IPS DF 6.9 (cell line): ENCODE data around the gene NCF4.

Experiments
- DNase-seq: peaks from one replicate; pipeline ENCODE4 v3.0.0-alpha.2; 2013; ENCODE audit warnings: low read depth, low spot score
- H3K27ac ChIP-seq: one replicate; pipeline ENCODE4 v1.5.1; 2013; ENCODE audit warnings: low read length, control low read depth
- H3K27me3 ChIP-seq: 2 replicates; pipeline ENCODE4 v1.6.1; 2013; ENCODE audit warnings: mild to moderate bottlenecking, low read length; ENCODE audit not compliant: control insufficient read depth, insufficient read depth
- H3K36me3 ChIP-seq: 2 replicates; pipeline ENCODE4 v1.6.1; 2013; ENCODE audit warnings: low read length; ENCODE audit not compliant: control insufficient read depth, insufficient read depth
- H3K4me1 ChIP-seq: 2 replicates; pipeline ENCODE4 v1.6.1; 2013; ENCODE audit warnings: low read length; ENCODE audit not compliant: control insufficient read depth, insufficient read depth
- H3K4me3 ChIP-seq: 2 replicates; pipeline ENCODE4 v1.5.1; 2013; ENCODE audit warnings: mild to moderate bottlenecking, low read length
- H3K9me3 ChIP-seq: 2 replicates; pipeline ENCODE4 v1.6.1; 2013; ENCODE audit warnings: low read length, inconsistent platforms; ENCODE audit not compliant: control insufficient read depth, insufficient read depth
- WGBS: extraction: QIAGEN DNeasy Blood & Tissue Kit; methylation state at CpG from one replicate; pipeline ENCODE4 v1.1.7; 2013; ENCODE audit warnings: mixed read lengths, missing lambda C conversion rate; ENCODE audit not compliant: insufficient read length, insufficient coverage; 5-methylcytosine and 5-hydroxymethylcytosine counted together

Gene NCF4

DNA sequence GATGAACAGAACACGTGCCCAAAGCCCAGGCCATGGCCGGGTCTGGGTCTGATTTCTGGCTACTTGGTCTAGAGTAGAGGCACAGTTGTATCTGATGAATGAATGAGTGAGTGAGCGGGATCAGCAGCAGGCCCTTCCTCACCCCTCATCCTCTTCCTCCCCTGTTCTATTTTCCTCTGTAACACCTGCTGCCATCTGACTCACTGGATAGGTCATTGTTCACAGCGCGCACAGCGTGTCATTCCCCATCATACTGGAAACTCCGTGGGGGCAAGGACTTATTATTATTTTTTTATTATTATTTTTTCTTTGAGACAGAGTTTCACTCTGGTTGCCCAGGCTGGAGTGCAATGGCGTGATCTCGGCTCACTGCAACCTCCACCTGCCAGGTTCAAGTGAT, 13.9 kb downstream of the NCF4 start:
- Histone ChIP-seq H3K27me3 (no peaks in the 10 kb centered on the region), H3K9me3 (no peaks in the 10 kb centered on the region), H3K4me3 (no peak overlapping the region), H3K36me3 (no peaks in the 10 kb centered on the region), H3K4me1 (0 out of 2 replicates have a peak, but pooled peaks cover 1% of the 10 kb centered on the region), H3K27ac (no peak overlapping the region)
- WGBS = no CpG with 5 or more reads among the region's 9 CpGs
- no peak for DNase-seq

DNA sequence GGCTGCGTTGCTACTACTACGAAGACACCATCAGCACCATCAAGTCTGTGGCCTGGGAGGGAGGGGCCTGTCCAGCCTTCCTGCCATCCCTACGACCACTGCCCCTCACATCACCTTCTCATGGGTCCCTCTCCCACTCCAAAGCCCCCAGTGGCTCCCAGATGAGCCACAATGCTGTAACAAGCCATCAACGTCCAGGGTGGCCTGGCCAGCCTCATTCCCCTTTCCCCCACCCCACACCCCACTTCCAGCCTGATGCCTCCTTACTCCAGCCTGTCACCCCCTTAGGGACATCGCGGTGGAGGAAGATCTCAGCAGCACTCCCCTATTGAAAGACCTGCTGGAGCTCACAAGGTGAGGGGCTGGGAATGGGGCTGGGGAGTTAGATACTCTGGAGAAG, 14.9 kb downstream of the NCF4 start:
- no CpG with 5 or more reads among the region's 6 CpGs for WGBS
- 0 out of 2 replicates have a peak, but pooled peaks cover 1% of the 10 kb centered on the region for H3K4me1 ChIP-seq
- no peaks in the 10 kb centered on the region for H3K9me3 ChIP-seq
- no peak for DNase-seq
- H3K27me3 ChIP-seq = no peaks in the 10 kb centered on the region
- H3K27ac ChIP-seq = no peak overlapping the region
- no peak overlapping the region for H3K4me3 ChIP-seq
- no peaks in the 10 kb centered on the region for H3K36me3 ChIP-seq

DNA sequence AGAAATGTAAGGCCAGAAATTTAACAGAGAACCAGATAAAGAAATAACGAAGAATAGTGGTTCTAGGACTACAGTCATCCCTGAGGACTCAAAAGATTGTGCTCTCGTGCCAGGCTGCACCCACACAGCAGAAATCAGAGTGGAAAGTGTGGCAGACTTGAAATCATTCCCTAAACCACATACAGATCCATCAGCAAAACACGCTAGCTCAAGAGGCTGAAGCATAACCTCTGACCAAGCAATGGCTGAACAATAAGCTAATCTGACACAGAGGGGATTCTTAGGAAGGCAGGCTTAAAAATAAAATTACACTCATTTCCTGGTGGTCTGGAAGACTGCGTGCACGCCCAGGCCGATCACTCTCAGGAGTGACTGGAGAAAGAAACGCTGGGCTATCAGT, 19.0 kb downstream of the NCF4 start:
- Histone ChIP-seq H3K9me3 (no peaks in the 10 kb centered on the region), H3K27ac (no peak overlapping the region), H3K36me3 (no peaks in the 10 kb centered on the region), H3K4me3 (no peak overlapping the region), H3K27me3 (no peaks in the 10 kb centered on the region), H3K4me1 (0 out of 2 replicates have a peak, but pooled peaks cover 1% of the 10 kb centered on the region)
- no CpG with 5 or more reads among the region's 7 CpGs for WGBS
- no peak for DNase-seq

DNA sequence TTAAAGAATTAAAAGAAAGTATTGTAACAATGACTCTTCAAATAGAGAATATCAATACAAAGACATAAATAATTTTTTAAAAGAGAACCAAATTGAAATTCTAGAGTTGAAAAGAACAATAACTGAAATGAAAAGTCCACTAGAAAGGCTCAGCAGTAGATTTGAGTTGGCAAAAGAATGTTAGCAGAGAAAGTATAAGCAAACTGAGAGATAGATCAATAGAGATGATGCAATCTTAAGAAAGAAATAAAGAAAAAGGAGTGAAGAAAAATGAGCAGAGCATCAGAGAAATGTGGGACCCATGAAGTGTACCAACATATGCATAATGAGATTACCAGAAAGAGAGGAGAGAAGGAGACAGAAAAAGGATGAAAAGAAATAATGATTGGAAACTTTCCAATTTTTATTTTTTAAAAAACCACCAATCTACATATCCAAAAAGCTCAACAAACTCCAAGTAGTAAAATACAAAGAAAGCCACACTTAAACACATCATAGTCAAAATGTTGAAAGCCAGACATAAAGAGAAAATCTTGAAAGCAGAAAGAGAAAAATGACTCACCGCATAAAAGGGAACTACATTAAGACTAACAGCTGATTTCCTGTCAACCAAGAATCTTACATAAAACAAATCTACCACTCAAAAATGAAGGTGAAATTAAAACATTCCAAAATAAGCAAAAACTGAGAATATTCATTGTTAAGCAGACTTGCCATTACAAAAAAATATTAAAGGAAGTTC, 20.9 kb downstream of the NCF4 start:
- Histone ChIP-seq H3K27ac (no peak overlapping the region), H3K27me3 (no peaks in the 10 kb centered on the region), H3K36me3 (no peaks in the 10 kb centered on the region), H3K9me3 (no peaks in the 10 kb centered on the region), H3K4me3 (no peak overlapping the region), H3K4me1 (0 out of 2 replicates have a peak, but pooled peaks cover 1% of the 10 kb centered on the region)
- WGBS = no CpG with 5 or more reads among the region's 1 CpG
- no peak for DNase-seq

- Histone ChIP-seq H3K4me3 (no peak overlapping the region), H3K9me3 (no peaks in the 10 kb centered on the region), H3K27ac (no peak overlapping the region), H3K36me3 (no peaks in the 10 kb centered on the region), H3K4me1 (no peaks in the 10 kb centered on the region), H3K27me3 (no peaks in the 10 kb centered on the region)
- WGBS = no CpG with 5 or more reads among the region's 5 CpGs
- no peak for DNase-seq
Observed at GRCh38 chr22:36884349-36885158, 23.7 kb downstream of the NCF4 start.

- Histone ChIP-seq H3K36me3 (no peaks in the 10 kb centered on the region), H3K4me1 (no peaks in the 10 kb centered on the region), H3K27ac (no peak overlapping the region), H3K9me3 (no peaks in the 10 kb centered on the region), H3K4me3 (no peak overlapping the region), H3K27me3 (no peaks in the 10 kb centered on the region)
- whole genome bisulfite sequencing = no CpG with 5 or more reads among the region's 7 CpGs
- no peak for DNase-seq
Observed at GRCh38 chr22:36885474-36885873, 24.7 kb downstream of the NCF4 start.

DNA sequence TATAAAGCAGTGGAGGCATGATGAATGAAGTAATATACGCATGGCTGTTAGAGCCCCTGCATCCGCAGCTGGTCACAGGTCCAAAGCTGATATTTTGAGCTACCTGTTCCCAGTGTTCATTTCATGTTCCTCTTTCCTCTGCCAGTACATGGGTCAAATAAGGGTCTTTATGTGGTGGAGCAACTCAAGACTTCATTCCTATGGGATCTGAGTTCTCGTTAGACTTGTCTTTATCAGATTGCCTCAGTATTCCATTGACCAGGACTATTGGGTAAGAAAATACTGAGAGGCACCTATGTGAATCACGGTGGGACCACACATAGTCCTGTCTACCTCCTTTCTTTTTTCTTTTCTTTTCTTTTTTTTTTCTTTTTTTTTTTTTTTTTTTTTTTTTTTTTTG, 25.2 kb downstream of the NCF4 start:
- H3K36me3 ChIP-seq = no peaks in the 10 kb centered on the region
- no CpG with 5 or more reads among the region's 4 CpGs for WGBS

DNA sequence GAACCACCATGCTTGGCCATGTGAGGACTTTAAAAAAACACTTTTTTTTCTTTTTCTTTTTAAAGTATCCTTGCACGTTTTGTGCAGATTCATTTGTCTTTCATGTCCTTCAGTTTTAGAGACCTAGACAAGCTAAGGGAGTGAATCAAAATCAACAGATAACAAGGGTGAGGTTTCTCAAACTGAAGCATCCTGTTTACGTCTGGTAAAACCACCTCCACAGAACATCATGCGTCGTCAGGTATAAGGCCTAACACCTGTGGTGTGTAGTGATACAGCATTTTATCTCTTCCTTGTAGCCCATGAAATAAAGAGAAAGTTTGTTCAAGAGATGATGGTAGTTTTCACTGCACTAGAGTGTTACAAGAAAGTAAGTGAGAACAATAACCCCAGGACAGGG, 26.4 kb downstream of the NCF4 start:
- Histone ChIP-seq H3K27me3 (no peaks in the 10 kb centered on the region), H3K36me3 (no peaks in the 10 kb centered on the region), H3K4me3 (no peak overlapping the region), H3K27ac (no peak overlapping the region), H3K4me1 (no peaks in the 10 kb centered on the region), H3K9me3 (no peaks in the 10 kb centered on the region)
- no CpG with 5 or more reads among the region's 4 CpGs for WGBS
- DNase-seq = no peak

More for the DNA sequence above, 25.2 kb downstream of the NCF4 start:
- Histone ChIP-seq H3K27ac (no peak overlapping the region), H3K9me3 (no peaks in the 10 kb centered on the region), H3K4me1 (no peaks in the 10 kb centered on the region), H3K27me3 (no peaks in the 10 kb centered on the region), H3K4me3 (no peak overlapping the region)
- DNase-seq = no peak

GRCh38 chr22:36891646-36892045, 30.8 kb downstream of the NCF4 start:
- Histone ChIP-seq H3K36me3 (no peaks in the 10 kb centered on the region), H3K4me3 (no peak overlapping the region), H3K27me3 (no peaks in the 10 kb centered on the region), H3K9me3 (no peaks in the 10 kb centered on the region), H3K4me1 (no peaks in the 10 kb centered on the region), H3K27ac (no peak overlapping the region)
- DNase-seq = no peak
- WGBS = no CpG with 5 or more reads among the region's 1 CpG

- WGBS = no CpG with 5 or more reads among the region's 2 CpGs
- Histone ChIP-seq H3K4me1 (no peaks in the 10 kb centered on the region), H3K36me3 (no peaks in the 10 kb centered on the region), H3K27me3 (no peaks in the 10 kb centered on the region), H3K4me3 (no peak overlapping the region), H3K27ac (no peak overlapping the region), H3K9me3 (no peaks in the 10 kb centered on the region)
- no peak for DNase-seq
Observed at GRCh38 chr22:36892292-36892691, 31.5 kb downstream of the NCF4 start.
